ENCODE data around the gene RFNG. TPM values are rescaled to one million over a fixed set of nuclear protein-coding genes. Genes with fewer than 3 reads are reported as not detected.

The RFNG gene
- total and polyA plus RNA-seq, 3 donors from 2014 or later: 50.5 to 102 (median 73.3) TPM

DNA sequence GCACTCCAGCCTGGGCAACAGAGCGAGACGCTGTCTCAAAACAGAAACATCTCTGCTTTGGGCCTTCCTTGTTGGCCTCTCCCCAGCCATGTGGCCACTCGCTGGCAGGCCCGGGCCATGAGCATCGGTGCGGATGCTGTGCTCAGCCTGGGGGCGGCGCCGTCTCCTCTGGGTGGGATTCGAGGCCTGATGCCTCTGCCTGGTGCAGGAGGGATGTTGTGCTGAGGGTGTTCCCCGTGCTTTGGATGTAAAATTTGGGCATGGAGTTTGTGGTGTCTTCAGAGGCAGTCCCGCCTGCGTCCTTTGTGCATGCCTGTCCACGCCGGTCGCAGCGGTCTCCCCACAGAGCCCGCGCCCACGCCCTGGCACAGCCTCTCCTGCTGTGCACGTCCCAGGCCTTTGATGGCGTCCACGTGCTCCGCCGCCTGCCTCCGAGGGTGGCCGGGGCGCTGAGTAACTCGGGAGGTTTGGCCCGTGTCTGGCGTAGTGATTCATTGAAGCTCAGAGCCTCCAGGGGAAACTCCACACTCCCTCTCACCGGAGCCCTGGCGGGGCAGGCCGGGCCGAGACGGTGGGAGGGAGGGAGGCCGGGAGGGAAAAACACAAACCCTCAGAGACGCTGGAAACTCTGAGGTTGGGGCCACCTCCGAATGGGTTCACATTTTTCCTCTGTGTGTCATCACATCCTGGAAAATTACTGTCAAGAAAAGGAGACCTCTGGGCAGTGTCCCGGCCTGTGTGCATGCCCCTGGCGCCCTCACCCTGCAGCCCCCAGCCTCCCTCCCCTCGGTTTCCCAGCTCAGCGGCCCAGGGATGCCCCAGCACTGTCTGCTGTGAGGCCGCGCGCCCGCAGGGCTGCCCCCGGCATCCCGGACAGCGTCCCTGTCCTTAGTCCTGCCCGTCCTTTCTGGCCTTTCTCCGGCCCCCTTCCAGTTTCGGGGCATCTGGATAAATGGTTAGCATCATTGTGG, 47.9 kb downstream of the RFNG start:
- whole genome bisulfite sequencing, 2 donors: 78 to 84% methylated on average over 30 to 53 of the region's 53 CpGs
- Histone ChIP-seq H3K4me1 (no peaks in the 10 kb centered on the region), H3K27ac (no peak overlapping the region), H3K27me3 (no peaks in the 10 kb centered on the region), H3K36me3 (ENCODE audit: low read depth, missing control alignments) (no peaks in the 10 kb centered on the region), H3K9me3 (no peaks in the 10 kb centered on the region), H3K4me3 (no peak overlapping the region)
- DNase-seq: no peak
- intact Hi-C loops (cut with DNase I; ENCODE audit: low total_unique reads): no loop called here
- no peak for TF ChIP-seq POLR2A (IDR thresholded peaks at IDR 0.05)
- TF ChIP-seq CTCF (IDR thresholded peaks at IDR 0.05): no peak

DNA sequence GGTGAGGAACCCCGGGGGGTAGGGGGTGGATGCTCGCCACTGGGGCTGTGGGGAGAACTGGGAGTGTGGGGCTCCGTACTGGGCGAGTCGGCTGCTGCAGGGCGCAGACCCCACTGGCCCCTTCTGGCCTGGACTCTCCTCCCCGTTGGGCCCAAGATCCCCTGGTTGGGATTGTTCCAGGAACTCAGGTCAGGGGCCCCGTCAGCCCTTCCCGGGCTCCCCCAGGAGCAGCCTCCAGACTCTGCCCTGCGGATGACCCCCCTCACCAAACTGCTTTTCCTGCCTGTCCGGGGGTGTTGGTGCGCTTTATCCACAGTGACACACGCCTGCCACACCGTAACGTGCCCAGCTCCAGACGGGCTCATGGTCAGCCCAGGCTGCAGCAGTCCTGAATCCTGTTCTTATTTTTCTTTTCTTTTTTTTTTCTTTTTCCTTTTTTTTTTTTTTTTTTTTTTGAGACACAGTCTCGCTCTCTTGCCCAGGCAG, 50.0 kb downstream of the RFNG start:
- no peak for DNase-seq
- no peaks in the 10 kb centered on the region for H3K9me3 ChIP-seq
- H3K27me3 ChIP-seq: no peaks in the 10 kb centered on the region
- WGBS, 2 donors: 86 to 91% methylated on average over 14 to 17 of the region's 17 CpGs
- H3K36me3 ChIP-seq (ENCODE audit: low read depth, missing control alignments): no peaks in the 10 kb centered on the region
- intact Hi-C loops (cut with DNase I; ENCODE audit: low total_unique reads): no loop called here
- TF ChIP-seq CTCF (IDR thresholded peaks at IDR 0.05) (no peak), POLR2A (IDR thresholded peaks at IDR 0.05) (no peak)
- no peak overlapping the region for H3K27ac ChIP-seq
- H3K4me1 ChIP-seq: no peaks in the 10 kb centered on the region
- H3K4me3 ChIP-seq: no peak overlapping the region

- TF ChIP-seq CTCF (IDR thresholded peaks at IDR 0.05) (no peak), POLR2A (IDR thresholded peaks at IDR 0.05) (no peak)
- Histone ChIP-seq H3K4me3 (no peak overlapping the region), H3K36me3 (ENCODE audit: low read depth, missing control alignments) (no peaks in the 10 kb centered on the region), H3K4me1 (no peaks in the 10 kb centered on the region), H3K27me3 (no peaks in the 10 kb centered on the region), H3K27ac (no peak overlapping the region), H3K9me3 (no peaks in the 10 kb centered on the region)
- no peak for DNase-seq
- 81 to 96% methylated on average over 4 to 24 of the region's 32 CpGs for WGBS, 2 donors
- intact Hi-C loops (cut with DNase I; ENCODE audit: low total_unique reads): no loop called here
Measured at GRCh38 chr17:82000803-82001570, 50.6 kb downstream of the RFNG start.

DNA sequence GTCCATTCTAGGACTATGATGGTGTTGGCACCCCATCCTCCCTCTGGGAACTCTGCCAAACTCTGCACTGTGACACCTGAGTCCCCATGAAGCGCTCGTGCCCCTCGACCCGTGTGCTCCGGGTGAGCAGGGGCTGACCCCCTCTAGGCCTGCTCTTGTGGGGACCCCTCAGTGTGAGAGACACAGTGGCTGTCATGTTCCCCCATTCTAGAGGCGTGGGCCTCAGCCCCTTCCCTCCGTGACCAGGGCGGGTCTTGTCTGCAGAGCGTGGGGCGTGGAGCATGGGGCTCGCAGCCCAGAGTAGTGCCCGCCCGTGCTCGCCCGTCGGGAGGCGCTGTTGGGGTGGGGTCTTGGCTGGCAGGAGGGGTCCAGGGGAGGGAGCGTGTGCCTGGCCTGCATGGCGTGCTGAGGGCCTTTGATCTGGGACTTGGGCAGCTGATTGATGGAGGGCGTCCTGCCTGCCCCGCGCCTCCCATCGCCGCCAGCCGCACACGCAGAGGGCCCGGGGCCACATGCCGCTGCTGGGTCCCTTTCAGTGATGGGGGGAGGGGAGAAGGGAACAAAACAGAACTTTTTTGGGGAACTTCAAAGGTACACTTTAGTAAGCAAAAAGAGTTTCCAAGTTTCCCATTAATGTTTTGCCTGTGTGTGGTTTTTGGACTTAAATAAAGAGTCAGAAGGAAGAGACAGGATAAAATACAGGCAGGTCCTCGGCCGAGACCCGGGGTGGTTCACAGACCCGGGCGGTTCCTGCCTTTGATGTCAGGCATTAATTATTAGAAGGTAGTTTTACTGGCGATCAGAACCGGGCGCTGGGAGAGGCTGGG, 51.4 kb downstream of the RFNG start:
- no peak overlapping the region for H3K27ac ChIP-seq
- no peaks in the 10 kb centered on the region for H3K36me3 ChIP-seq (ENCODE audit: low read depth, missing control alignments)
- no peaks in the 10 kb centered on the region for H3K9me3 ChIP-seq
- TF ChIP-seq POLR2A (IDR thresholded peaks at IDR 0.05) (no peak), CTCF (IDR thresholded peaks at IDR 0.05) (no peak)
- no peaks in the 10 kb centered on the region for H3K27me3 ChIP-seq
- intact Hi-C loops (cut with DNase I; ENCODE audit: low total_unique reads): no loop called here
- no peak overlapping the region for H3K4me3 ChIP-seq
- no peak for DNase-seq
- WGBS, 2 donors: 86 to 92% methylated on average over 24 to 36 of the region's 36 CpGs
- no peaks in the 10 kb centered on the region for H3K4me1 ChIP-seq

Measured in testis (tissue), 3 donors.